Left colon (tissue), 2 donors: ENCODE data around the gene HKDC1. TPM values are rescaled to one million over a fixed set of nuclear protein-coding genes. Genes with fewer than 3 reads are reported as not detected.
"Not testable (repeated sequence)": the region's sequence is repeated elsewhere in the genome, so short reads cannot be mapped to it uniquely, and the experiment has no call there.

Experiments
- ATAC-seq: fragments of 200-7000 bp; cut with Tn5 transposase; one replicate; pipeline ENCODE4 v1.9.1; 2020; ENCODE audit warnings: mild to moderate bottlenecking, moderate library complexity
- DNase-seq, 2 donors: peaks; one replicate each; pipeline ENCODE4 v3.0.0-alpha.2; 2020
- intact Hi-C, 2 donors: fragments of 100-400 bp; cut with DNase I in 1 of 2; cut with micrococcal nuclease in 1 of 2; formaldehyde crosslinking; loops; one replicate each; pipeline versions ENCODE4 v1.11.2 to v1.14.0; 2022; cut with DNase I, micrococcal nuclease
- total RNA-seq, 2 donors: library from RNA; stranded (reverse); fragmentation: NEBNext Ultra II Directional; extraction: Animal tissue kit (Norgen Biotek cat#: 25700); gene quantifications; one replicate each; pipeline ENCODE4 v1.2.1, GENCODE V29; 2021
- donor health status: DM: no; HTN: no; CAD: no.
- donor health status: DM: yes; HTN: yes; CAD: no.

The HKDC1 gene
- total RNA-seq, 2 donors from 2014 or later: 24.9 to 37.8 TPM

- intact Hi-C loops: no loop called here
- no peak for DNase-seq
- no peak for ATAC-seq
Observed at GRCh38 chr10:69261184-69261583, 41.1 kb downstream of the HKDC1 start.

DNA sequence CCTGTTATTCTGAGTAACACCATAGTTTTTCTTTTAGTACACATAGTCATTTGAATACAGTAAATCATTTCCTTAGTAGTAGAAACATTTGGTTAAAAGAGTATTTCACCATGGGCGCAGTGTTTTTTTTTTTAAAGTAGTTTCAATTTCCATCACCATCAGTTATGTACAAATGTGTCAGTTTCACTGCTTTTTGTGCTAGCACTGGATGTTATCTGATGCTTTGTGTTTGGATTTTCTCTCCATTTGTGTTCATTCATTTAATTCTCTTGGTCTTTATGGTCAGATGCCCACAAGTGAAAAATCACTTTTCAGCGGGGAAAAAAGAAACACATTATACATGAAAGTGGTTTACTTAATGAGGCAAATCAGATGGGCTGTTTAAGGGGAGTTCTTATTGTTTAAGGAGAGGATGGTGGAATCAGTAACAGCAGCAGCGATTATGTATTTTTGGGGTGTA is 42.2 kb downstream of the HKDC1 start:
- intact Hi-C loops: no loop called here
- no peak for DNase-seq
- no peak for ATAC-seq

GRCh38 chr10:69265521-69265920 is 45.4 kb downstream of the HKDC1 start:
- intact Hi-C loops: no loop called here
- DNase-seq: peak in 1 of 2 donors; percentile 22
- ATAC-seq: peak; percentile 66

- intact Hi-C loops: no loop called here
- no peak for DNase-seq
- no peak for ATAC-seq
Observed at GRCh38 chr10:69268761-69269416, 48.8 kb downstream of the HKDC1 start.

- DNase-seq: no peak
- no peak for ATAC-seq
- intact Hi-C loops: no loop called here
Observed at GRCh38 chr10:69269761-69270160, 49.6 kb downstream of the HKDC1 start.

- ATAC-seq (no peak), DNase-seq (no peak)
- intact Hi-C loops: no loop called here
Observed at GRCh38 chr10:69270990-69271389, 50.9 kb downstream of the HKDC1 start.

- ATAC-seq (no peak), DNase-seq (no peak)
- intact Hi-C loops: no loop called here
Observed at GRCh38 chr10:69272624-69273023, 52.5 kb downstream of the HKDC1 start.

- DNase-seq: no peak
- no peak for ATAC-seq
- intact Hi-C loops: no loop called here
Observed at GRCh38 chr10:69275444-69275843, 55.3 kb downstream of the HKDC1 start.

- intact Hi-C loops: no loop called here
- ATAC-seq: no peak
- DNase-seq: no peak
Observed at GRCh38 chr10:69276503-69276902, 56.4 kb downstream of the HKDC1 start.

- no peak for DNase-seq
- intact Hi-C loops: no loop called here
- no peak for ATAC-seq
Observed at GRCh38 chr10:69278446-69278963, 58.4 kb downstream of the HKDC1 start, which contains the start of gene HK1. TSS of gene HK1 (plus strand) at chr10:69278496.

DNA sequence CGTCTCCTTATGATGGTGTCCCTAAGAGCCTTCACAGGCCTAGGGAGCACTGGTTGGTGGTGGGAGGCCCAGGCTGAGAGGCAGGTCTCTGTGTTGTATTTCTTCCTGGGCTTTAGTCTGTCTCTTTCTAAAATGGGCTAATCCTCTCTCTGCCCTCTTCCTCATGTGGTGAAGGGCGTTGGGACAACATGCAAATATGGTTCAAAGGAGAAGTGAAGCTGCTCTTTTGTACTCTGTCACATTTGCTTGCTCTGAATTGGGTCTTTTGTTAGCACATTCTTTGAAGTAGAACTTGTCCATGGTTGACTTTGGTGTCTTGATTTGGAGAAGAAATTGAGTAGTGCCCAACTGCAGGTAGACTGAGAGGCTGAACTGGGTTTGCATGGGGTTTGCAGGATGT is 59.0 kb downstream of the HKDC1 start:
- no peak for ATAC-seq
- no peak for DNase-seq
- intact Hi-C loops: no loop called here

GRCh38 chr10:69281507-69282413 is 61.6 kb downstream of the HKDC1 start:
- no peak for ATAC-seq

DNA sequence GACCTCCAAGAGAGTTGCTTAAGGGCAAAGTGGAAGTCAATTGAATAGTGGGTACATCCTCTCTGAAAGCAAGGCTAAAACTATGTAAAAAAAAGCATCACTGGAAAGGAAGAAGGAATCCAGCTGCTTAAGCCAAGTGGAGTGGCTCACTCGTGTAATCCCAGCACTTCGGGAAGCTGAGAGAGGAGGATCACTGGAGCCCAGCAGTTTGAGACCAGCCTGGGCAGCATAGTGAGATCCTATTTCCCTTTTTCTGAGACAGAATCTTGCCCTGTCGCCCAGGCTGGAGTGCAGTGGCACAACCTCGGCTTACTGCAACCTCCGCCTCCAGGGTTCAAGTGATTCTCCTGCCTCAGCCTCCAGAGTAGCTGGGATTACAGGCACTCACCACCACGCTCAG is 64.3 kb downstream of the HKDC1 start:
- intact Hi-C loops, DNase-seq, ATAC-seq: not testable (repeated sequence)

More at GRCh38 chr10:69281507-69282413, 61.6 kb downstream of the HKDC1 start:
- DNase-seq: no peak
- intact Hi-C loops: no loop called here

DNA sequence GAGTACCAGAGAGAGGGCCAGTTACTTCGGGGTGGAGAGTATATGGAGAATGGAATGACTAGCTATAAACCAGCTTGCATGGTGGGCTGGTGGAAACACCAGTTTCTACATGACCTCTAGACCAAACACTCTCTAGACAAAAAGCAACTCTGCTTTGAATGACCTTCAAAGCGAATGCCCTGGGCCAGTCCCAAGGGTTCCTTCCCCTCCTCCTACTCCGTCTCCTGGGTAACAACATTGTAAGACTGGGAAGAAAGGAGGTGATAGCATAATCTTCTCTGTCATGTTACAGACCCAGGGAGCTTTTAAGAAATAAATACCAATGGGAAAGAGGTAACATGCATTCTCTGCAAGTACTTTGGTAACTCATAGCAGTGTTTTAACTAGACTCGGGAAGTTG is 65.6 kb downstream of the HKDC1 start:
- DNase-seq: no peak
- no peak for ATAC-seq
- intact Hi-C loops: no loop called here

- ATAC-seq (no peak), DNase-seq (no peak)
- intact Hi-C loops: no loop called here
Observed at GRCh38 chr10:69287181-69287580, 67.0 kb downstream of the HKDC1 start.

DNA sequence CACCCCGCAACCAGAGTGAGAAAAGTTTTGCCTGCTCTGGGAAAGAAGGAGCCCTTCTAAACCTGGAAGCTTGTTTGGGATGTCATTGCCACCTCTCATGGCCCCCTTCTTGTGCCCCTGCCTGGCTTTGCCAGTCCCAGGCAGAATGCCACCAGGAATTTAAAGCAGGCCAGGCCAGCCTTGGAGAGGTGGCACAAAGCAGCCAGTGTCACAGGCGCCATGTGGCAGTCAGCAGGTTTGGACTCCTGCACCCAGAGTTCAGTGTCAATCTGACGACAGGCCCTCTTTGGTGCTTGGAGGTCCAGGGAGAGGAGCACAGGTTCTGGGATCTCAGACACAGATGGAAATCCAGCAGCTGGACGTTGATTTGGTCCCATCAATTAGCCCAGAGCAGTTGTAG is 70.9 kb downstream of the HKDC1 start:
- ATAC-seq: no peak
- DNase-seq: no peak

DNA sequence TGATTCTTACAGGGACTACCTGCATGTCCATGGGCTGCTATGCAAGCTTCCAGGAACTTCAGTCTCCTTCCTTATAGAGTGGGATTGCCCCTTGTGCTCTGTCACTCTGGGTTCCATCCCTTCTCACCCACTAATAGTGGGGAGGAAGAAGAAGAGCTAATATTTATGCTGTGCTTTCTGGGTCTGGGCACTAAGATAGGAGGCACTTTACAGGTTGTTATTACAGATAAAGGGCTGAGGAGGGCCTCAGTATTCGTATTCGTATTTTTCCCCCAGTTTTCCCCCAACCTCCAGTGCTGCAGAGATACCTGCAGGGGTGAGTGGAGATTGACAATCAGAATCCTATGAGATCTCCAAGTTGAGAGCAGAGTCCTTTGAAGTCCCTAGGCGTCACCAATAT is 72.3 kb downstream of the HKDC1 start:
- intact Hi-C loops: no loop called here
- no peak for DNase-seq
- no peak for ATAC-seq

More for the DNA sequence above, 70.9 kb downstream of the HKDC1 start:
- intact Hi-C loops: no loop called here

DNA sequence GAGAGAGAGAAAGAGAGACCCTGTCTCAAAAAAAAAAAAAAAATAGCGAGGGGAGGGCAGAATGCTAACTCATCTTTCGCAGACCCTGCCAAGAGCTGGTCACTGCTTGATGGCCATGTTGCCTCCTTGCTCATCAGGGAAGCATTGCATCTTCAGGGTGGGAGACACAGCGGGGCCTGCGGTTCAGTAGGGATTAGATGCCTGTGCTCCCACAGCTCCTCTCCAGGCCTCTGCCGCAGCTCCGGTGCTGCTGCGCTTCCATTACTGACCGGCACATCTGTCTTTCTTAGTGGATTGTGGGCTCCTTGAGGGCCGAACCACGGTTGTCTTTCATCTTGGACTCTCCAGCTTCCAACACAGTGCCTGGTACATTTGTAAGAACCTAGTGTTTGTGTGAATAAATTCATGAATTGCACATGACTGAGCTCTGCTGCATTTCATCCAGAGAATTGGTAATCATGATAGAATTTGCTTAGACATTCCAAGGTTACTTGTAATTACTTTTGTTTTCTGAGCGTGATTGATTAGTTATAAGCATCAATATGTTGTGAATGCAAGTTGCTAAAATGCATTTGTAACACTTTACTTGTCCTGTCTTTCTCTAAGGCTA is 75.0 kb downstream of the HKDC1 start:
- intact Hi-C loops: no loop called here
- ATAC-seq (no peak), DNase-seq (no peak)

DNA sequence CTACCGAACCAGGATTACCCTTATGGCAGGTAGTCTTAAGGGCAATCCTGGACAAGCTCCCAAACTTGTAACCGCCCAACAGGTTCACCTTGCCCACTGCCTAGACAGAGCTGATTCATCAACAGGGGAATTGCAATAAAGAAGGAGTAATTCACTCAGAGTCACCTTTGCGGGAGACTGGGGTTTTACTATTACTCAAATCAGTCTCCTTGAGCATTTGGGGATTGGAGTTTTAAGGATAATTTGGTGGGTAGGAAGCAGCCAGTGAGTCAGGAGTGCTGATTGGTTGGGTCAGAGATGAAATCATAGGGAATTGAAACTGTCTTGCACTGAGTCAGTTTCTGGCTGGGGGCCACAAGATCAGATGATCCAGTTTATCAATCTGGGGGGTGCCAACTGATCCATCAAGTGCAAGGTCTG is 83.5 kb downstream of the HKDC1 start:
- DNase-seq (no peak), ATAC-seq (no peak)
- intact Hi-C loops: no loop called here
